ENCODE data around the gene BSDC1.

DNA sequence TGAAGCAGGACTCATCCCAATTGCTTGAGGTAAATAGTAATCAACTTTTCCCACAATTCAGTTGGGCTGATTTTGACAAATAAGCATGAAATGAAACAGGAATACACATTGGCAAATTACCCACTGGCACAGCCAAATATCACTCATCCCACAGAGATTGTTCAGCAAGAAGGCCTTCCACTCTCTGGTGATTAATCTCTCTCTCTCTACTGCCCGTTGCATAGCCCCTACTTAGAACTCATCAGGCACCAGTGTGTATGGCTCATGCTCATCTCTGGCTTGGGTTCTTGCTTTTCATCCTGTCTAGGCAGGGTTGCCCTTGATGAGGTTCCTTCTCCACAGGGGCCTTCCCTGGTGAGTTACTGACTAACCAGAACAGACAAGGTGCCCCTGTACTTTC, 1.1 kb downstream of the BSDC1 start:
- TF ChIP-seq, protein P1, sequence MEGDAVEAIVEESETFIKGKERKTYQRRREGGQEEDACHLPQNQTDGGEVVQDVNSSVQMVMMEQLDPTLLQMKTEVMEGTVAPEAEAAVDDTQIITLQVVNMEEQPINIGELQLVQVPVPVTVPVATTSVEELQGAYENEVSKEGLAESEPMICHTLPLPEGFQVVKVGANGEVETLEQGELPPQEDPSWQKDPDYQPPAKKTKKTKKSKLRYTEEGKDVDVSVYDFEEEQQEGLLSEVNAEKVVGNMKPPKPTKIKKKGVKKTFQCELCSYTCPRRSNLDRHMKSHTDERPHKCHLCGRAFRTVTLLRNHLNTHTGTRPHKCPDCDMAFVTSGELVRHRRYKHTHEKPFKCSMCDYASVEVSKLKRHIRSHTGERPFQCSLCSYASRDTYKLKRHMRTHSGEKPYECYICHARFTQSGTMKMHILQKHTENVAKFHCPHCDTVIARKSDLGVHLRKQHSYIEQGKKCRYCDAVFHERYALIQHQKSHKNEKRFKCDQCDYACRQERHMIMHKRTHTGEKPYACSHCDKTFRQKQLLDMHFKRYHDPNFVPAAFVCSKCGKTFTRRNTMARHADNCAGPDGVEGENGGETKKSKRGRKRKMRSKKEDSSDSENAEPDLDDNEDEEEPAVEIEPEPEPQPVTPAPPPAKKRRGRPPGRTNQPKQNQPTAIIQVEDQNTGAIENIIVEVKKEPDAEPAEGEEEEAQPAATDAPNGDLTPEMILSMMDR (IDR thresholded peaks at IDR 0.05): no peak
- TF ChIP-seq POLR2A (IDR thresholded peaks at IDR 0.05) (no peak), EP300 (IDR thresholded peaks at IDR 0.05) (no peak)
